Mucosa of descending colon (tissue), 3 donors: ENCODE measurements around the gene ZNF248. TPM values are rescaled to one million over a fixed set of nuclear protein-coding genes. Genes with fewer than 3 reads are reported as not detected.
A peak's percentile ranks its signal among the peaks of the same experiment; 100 is the strongest.

Source experiments
- ATAC-seq: fragments of 200-7000 bp; cut with Tn5 transposase; one replicate; pipeline ENCODE4 v1.9.1; 2020; ENCODE audit warnings: mild to moderate bottlenecking, moderate library complexity
- DNase-seq, 3 donors: peaks; one replicate each; pipeline ENCODE4 v3.0.0-alpha.2; 2020
- H3K36me3 ChIP-seq: fragments of 200-600 bp; one replicate; pipeline ENCODE4 v1.8.0; 2021; ENCODE audit warnings: low read depth, mild to moderate bottlenecking
- H3K4me1 ChIP-seq: fragments of 200-600 bp; one replicate; pipeline ENCODE4 v1.8.0; 2021; ENCODE audit warnings: low read depth, mild to moderate bottlenecking
- H3K4me3 ChIP-seq: fragments of 200-600 bp; one replicate; pipeline ENCODE4 v1.8.0; 2021; ENCODE audit warnings: mild to moderate bottlenecking
- H3K9me3 ChIP-seq: fragments of 200-600 bp; one replicate; pipeline ENCODE4 v1.8.0; 2021; ENCODE audit warnings: mild to moderate bottlenecking
- intact Hi-C, 2 donors: fragments of 100-400 bp; cut with DNase I in 1 of 2; cut with micrococcal nuclease in 1 of 2; formaldehyde crosslinking; loops; one replicate each; pipeline versions ENCODE4 v1.11.0 to v1.11.1; 2022; cut with DNase I, micrococcal nuclease
- total RNA-seq, 3 donors: library from RNA; stranded (reverse); fragmentation: NEBNext Ultra II Directional in 2 of 3; extraction: Animal tissue kit (Norgen Biotek cat#: 25700) in 2 of 3; gene quantifications; one replicate each; pipeline versions ENCODE4 v1.2.1 to v1.2.4, GENCODE V29; 2021 to 2023
- TF ChIP-seq, protein P1 (sequence below): fragments of 200-600 bp; IDR thresholded peaks from one replicate; pipeline ENCODE4 v1.8.0; 2022; ENCODE audit warnings: antibody characterized with exemption, mild to moderate bottlenecking
- donor health status: DM: no; HTN: no; CAD: no; lungs with moderate emphysema.
- donor health status: DM: no; HTN: no; CAD: no.
- donor health status: DM: no; HTN: yes; CAD: no.

The ZNF248 gene
- total RNA-seq, 3 donors from 2014 or later, result 10.0 to 36.6 (median 11.6) TPM

DNA sequence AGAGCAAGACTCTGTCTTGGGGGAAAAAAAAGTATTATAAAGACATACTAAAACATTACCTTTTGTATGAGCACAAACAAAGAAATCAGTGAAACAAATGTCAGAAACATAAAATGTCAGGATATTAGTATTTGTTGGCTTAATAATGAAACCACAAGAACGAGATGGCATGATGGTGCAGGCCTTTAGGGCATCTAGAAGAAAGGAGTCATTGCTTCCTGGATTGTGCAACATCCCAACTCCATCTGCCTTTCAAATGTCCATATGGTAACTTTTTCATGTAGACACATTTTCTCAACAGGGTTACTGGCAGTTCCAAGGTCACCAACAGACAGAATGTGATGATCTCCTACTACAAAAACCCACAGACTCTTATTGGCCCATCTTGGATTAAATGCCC is 96.6 kb downstream of the ZNF248 start:
- Histone ChIP-seq H3K4me3 (no peak overlapping the region), H3K9me3 (peaks cover 28% of the 10 kb centered on the region), H3K36me3 (no peaks in the 10 kb centered on the region), H3K4me1 (no peaks in the 10 kb centered on the region)
- intact Hi-C loops, result no loop called here
- no peak for ATAC-seq
- no peak for DNase-seq
- TF ChIP-seq, protein P1, sequence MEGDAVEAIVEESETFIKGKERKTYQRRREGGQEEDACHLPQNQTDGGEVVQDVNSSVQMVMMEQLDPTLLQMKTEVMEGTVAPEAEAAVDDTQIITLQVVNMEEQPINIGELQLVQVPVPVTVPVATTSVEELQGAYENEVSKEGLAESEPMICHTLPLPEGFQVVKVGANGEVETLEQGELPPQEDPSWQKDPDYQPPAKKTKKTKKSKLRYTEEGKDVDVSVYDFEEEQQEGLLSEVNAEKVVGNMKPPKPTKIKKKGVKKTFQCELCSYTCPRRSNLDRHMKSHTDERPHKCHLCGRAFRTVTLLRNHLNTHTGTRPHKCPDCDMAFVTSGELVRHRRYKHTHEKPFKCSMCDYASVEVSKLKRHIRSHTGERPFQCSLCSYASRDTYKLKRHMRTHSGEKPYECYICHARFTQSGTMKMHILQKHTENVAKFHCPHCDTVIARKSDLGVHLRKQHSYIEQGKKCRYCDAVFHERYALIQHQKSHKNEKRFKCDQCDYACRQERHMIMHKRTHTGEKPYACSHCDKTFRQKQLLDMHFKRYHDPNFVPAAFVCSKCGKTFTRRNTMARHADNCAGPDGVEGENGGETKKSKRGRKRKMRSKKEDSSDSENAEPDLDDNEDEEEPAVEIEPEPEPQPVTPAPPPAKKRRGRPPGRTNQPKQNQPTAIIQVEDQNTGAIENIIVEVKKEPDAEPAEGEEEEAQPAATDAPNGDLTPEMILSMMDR, result no peak

DNA sequence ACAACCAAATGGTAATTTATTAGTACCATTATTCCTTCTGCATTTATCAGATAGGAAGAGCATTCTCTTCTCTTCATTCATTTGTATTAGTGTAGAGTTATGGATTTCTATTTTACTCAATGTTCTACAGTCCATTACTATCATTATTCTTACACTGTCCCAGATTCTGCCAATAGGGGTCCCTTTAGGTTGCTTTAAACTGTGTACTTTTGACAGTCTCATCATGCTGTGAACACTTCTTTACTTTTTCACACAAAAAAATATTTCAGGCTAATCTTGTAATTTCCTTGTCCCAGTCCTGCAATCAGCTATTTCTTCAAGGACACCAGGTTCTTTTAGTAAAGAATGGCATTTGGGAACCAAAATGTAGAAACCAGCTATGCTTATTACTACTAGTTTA is 99.3 kb downstream of the ZNF248 start:
- H3K4me1 ChIP-seq, result no peaks in the 10 kb centered on the region
- ATAC-seq (no peak), DNase-seq (no peak)
- TF ChIP-seq, protein P1, result no peak
- H3K9me3 ChIP-seq, result peaks cover under 1% of the 10 kb centered on the region
- H3K4me3 ChIP-seq, result no peak overlapping the region
- intact Hi-C loops, result no loop called here
- no peaks in the 10 kb centered on the region for H3K36me3 ChIP-seq

DNA sequence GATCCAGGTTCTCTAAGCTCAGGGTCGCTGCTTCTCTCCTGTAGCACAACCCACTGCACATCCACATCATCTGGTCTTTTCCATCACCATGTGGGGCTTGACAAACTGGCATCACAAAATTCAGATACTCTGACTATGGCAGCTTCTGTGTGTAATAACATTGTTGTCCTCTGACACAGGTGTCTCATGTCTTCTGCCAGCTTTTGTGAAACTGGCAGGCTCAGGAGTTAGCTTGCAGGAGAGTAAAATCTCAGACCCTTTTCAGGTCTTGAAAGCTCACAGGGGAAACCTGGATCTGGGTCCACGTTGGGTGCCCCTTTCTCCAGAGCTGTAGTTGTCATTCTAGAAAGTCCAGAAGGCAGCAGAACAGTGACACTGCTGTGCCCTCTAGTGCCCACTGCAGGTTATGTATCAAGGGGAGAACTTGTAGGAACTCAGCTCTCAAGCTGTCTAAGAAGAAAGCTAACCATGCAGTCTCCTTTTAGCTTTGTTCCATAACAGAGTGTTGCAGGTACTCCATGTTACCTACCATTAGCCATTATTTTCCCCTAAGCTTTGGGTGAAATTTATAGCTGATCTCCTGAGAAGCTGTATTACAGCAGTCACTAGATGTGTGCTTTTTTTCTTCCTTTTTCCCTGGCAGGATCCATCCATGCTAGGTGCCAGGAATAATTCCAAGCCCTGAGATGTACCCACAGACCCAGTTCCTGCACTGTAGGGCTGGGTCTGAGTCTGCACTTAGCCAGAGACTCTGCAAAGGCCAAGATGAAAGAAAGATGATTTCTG is 102.7 kb downstream of the ZNF248 start:
- Histone ChIP-seq H3K9me3 (peaks cover 5% of the 10 kb centered on the region), H3K4me3 (no peak overlapping the region), H3K4me1 (no peaks in the 10 kb centered on the region), H3K36me3 (no peaks in the 10 kb centered on the region)
- TF ChIP-seq, protein P1, result peak; percentile 20
- intact Hi-C loops, result no loop called here
- ATAC-seq (peak; percentile 67), DNase-seq (peak in 1 of 3 donors; percentile 45)

DNA sequence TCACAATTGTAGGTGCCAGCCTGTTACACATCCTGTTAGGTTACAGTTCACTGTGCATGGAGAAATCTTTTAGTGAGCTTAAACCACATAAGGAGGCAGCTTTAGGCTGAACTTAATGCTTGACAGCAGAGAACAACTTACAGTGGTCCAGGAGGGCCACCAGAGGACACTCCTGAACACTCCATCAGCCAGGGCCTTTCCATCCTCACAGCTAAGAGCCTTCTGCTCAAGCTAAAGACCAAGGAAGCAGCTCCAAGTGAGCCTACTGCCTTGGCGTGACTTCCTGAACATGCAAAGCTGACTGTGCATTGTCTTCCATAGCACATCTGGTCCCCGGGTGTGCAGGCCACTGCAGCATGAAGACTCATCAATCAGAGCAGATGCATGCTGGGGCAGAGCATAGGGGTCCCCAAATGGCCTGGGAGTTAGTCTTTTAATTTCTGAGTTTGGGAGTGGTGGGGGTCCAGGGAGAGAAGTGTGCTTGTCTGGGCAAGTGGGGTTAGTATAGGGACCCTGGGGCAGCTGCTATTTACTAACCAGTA is 105.0 kb downstream of the ZNF248 start:
- Histone ChIP-seq H3K36me3 (no peaks in the 10 kb centered on the region), H3K9me3 (peaks cover 5% of the 10 kb centered on the region), H3K4me1 (no peaks in the 10 kb centered on the region), H3K4me3 (no peak overlapping the region)
- ATAC-seq (no peak), DNase-seq (no peak)
- TF ChIP-seq, protein P1, result no peak
- intact Hi-C loops, result no loop called here

DNA sequence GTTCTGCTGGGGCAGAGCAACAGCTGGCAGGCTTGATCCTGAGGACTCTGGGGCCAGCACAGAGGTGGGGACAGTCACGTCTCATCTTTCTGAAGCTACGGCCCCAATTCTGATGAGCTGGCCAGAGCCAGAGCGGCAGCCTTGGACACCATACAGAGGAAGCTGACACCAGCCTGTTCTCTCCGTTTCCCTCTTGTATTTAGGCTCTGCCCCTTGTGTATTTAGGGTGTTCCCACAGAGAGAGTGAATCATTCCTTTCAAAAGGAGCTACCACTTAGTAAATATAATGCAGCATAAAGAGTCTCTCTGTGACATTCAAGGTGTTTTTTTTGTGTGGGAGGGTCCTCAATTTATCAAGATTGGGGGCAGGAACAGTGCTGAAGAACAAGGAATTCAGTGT is 109.2 kb downstream of the ZNF248 start:
- H3K36me3 ChIP-seq, result no peaks in the 10 kb centered on the region
- ATAC-seq (no peak), DNase-seq (no peak)
- H3K4me3 ChIP-seq, result no peak overlapping the region
- TF ChIP-seq, protein P1, result no peak
- H3K4me1 ChIP-seq, result no peaks in the 10 kb centered on the region
- H3K9me3 ChIP-seq, result peaks cover 5% of the 10 kb centered on the region
- intact Hi-C loops, result no loop called here
